GM10248 (cell line): ENCODE measurements around the gene AMMECR1.
"Not testable (repeated sequence)": the region's sequence is repeated elsewhere in the genome, so short reads cannot be mapped to it uniquely, and the experiment has no call there.

Experiments
- CTCF ChIA-PET: fragments of 300-600 bp; sonication (Branson Sonifier 250); formaldehyde crosslinking; extraction: SDS; loops from one replicate; lab custom pipeline; 2021; ENCODE audit warnings: antibody characterized with exemption; lab: Yijun Ruan, JAX
- POLR2A ChIA-PET: fragments of 350-650 bp; sonication (Branson Sonifier 250); formaldehyde crosslinking; extraction: SDS; loops from one replicate; lab custom pipeline; 2020; ENCODE audit warnings: antibody characterized with exemption; lab: Yijun Ruan, JAX
- DNase-seq: peaks from one replicate; pipeline ENCODE4 v3.0.0; 2012; ENCODE audit errors: extremely low spot score
- CTCF ChIP-seq: IDR thresholded peaks from 2 replicates; pipeline ENCODE4 v1.5.1; 2012; ENCODE audit warnings: mild to moderate bottlenecking, low read depth; ENCODE audit errors: extremely low read depth, missing control alignments, control extremely low read depth

The AMMECR1 gene

GRCh38 chrX:110159235-110159634 lies 158.7 kb downstream of the AMMECR1 start:
- no peak for DNase-seq
- ChIA-PET POLR2A (no interaction called here), CTCF (interaction anchor here (0.7 to 22.4 kb wide), 17 partner anchors 9 to 687 kb away, joined by 3 to 450 read pairs (median 5); no protein-coding TSS in a partner anchor)
- TF ChIP-seq CTCF = no peak

- ChIA-PET CTCF (interaction anchor here (1.0 to 22.4 kb wide), 6 partner anchors 11 to 266 kb away, joined by 3 to 450 read pairs (median 3); no protein-coding TSS in a partner anchor), POLR2A (no interaction called here)
- no peak for DNase-seq
- TF ChIP-seq CTCF = no peak
These were observed 160.4 kb downstream of the AMMECR1 start for GRCh38 chrX:110157444-110157843.

GRCh38 chrX:110156167-110156754 lies 161.6 kb downstream of the AMMECR1 start:
- ChIA-PET CTCF (interaction anchor here (1.0 to 22.4 kb wide), 10 partner anchors 10 to 258 kb away, joined by 3 to 450 read pairs (median 4); no protein-coding TSS in a partner anchor), POLR2A (no interaction called here)
- DNase-seq = no peak
- TF ChIP-seq CTCF = peak; percentile 9

GRCh38 chrX:110155759-110156158 lies 162.1 kb downstream of the AMMECR1 start:
- POLR2A ChIA-PET = no interaction called here
- CTCF ChIA-PET = interaction anchor here (1.0 to 22.4 kb wide), 7 partner anchors 10 to 259 kb away, joined by 3 to 450 read pairs (median 5); no protein-coding TSS in a partner anchor
- TF ChIP-seq CTCF = no peak
- DNase-seq = no peak

GRCh38 chrX:110154328-110154727 lies 163.6 kb downstream of the AMMECR1 start:
- DNase-seq, POLR2A ChIA-PET: not testable (repeated sequence)
- CTCF ChIA-PET = interaction anchor here (8.6 to 22.4 kb wide), 2 partner anchors 8 to 260 kb away, joined by 132 to 450 read pairs; no protein-coding TSS in a partner anchor

- ChIA-PET CTCF (interaction anchor here (8.6 to 22.4 kb wide), 2 partner anchors 8 to 260 kb away, joined by 132 to 450 read pairs; no protein-coding TSS in a partner anchor), POLR2A (no interaction called here)
- DNase-seq = no peak
- TF ChIP-seq CTCF = no peak
These were observed 164.0 kb downstream of the AMMECR1 start for GRCh38 chrX:110153896-110154295.

- CTCF ChIA-PET = interaction anchor here (1.0 to 22.4 kb wide), 2 partner anchors 17 to 261 kb away, joined by 4 to 450 read pairs; no protein-coding TSS in a partner anchor
- no peak for TF ChIP-seq CTCF
- no peak for DNase-seq
- POLR2A ChIA-PET = no interaction called here
These were observed 164.6 kb downstream of the AMMECR1 start for GRCh38 chrX:110153244-110153643.
